RWPE2 (cell line): ENCODE data around the gene DHRS2.

Experiments used
- ATAC-seq: fragments of 200-7000 bp; cut with Tn5 transposase; 3 replicates; pipeline ENCODE4 v1.9.1; 2021; ENCODE audit warnings: low read depth
- DNase-seq: peaks from one replicate; pipeline ENCODE4 v3.0.0-alpha.2; 2020; ENCODE audit warnings: low spot score
- H3K27ac ChIP-seq: fragments of 450-650 bp; 2 replicates; pipeline ENCODE4 v1.5.1; 2017; ENCODE audit warnings: mild to moderate bottlenecking; ENCODE audit not compliant: poor library complexity, severe bottlenecking
- H3K27me3 ChIP-seq: fragments of 250-450 bp; sonication (Bioruptor Pico); 2 replicates; pipeline ENCODE4 v1.5.1; 2021; ENCODE audit warnings: mild to moderate bottlenecking, moderate library complexity; ENCODE audit not compliant: insufficient read depth, poor library complexity, severe bottlenecking
- H3K36me3 ChIP-seq: fragments of 250-450 bp; sonication (Bioruptor Pico); 2 replicates; pipeline ENCODE4 v1.5.1; 2020; ENCODE audit warnings: low read depth, mild to moderate bottlenecking, moderate library complexity
- H3K4me1 ChIP-seq: fragments of 250-450 bp; sonication (Bioruptor Pico); 2 replicates; pipeline ENCODE4 v1.5.1; 2021; ENCODE audit warnings: mild to moderate bottlenecking, moderate library complexity; ENCODE audit not compliant: insufficient read depth, poor library complexity, severe bottlenecking
- H3K4me3 ChIP-seq: fragments of 250-450 bp; sonication (Bioruptor Pico); 2 replicates; pipeline ENCODE4 v1.5.1; 2021; ENCODE audit warnings: mild to moderate bottlenecking, moderate library complexity; ENCODE audit not compliant: severe bottlenecking
- H3K9me3 ChIP-seq: fragments of 250-450 bp; sonication (Bioruptor Pico); 2 replicates; pipeline ENCODE4 v1.5.1; 2021; ENCODE audit warnings: mild to moderate bottlenecking, moderate library complexity; ENCODE audit not compliant: severe bottlenecking
- CTCF ChIP-seq: fragments of 450-650 bp; IDR thresholded peaks from one replicate; pipeline ENCODE4 v1.5.1; 2017; ENCODE audit warnings: mild to moderate bottlenecking, moderate library complexity; ENCODE audit not compliant: poor library complexity, severe bottlenecking

DHRS2 gene

DNA sequence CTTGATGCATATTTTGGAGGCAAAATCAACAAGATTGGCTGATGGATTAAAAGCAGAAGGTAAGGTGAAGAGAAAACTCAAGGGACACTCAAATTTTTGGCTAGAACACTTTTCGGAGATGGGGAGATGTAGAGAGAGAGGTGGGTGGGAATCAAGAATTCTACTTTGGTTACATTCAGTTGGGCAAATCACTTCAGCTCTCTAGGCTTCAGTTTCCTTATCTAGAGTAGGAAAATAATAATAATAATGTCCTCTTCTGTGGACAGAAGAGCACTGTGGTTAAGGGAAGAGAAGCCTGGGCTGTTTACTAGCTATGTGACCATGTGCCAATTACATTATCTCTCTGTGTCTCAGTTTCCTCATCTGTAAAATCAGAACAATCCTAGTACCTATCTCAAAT is 23.4 kb upstream of the DHRS2 start:
- Histone ChIP-seq H3K27ac (no peak overlapping the region), H3K9me3 (no peaks in the 10 kb centered on the region), H3K27me3 (peaks cover 34% of the 10 kb centered on the region), H3K36me3 (no peaks in the 10 kb centered on the region), H3K4me1 (no peaks in the 10 kb centered on the region), H3K4me3 (no peak overlapping the region)
- no peak for TF ChIP-seq CTCF
- ATAC-seq (no peak), DNase-seq (no peak)

DNA sequence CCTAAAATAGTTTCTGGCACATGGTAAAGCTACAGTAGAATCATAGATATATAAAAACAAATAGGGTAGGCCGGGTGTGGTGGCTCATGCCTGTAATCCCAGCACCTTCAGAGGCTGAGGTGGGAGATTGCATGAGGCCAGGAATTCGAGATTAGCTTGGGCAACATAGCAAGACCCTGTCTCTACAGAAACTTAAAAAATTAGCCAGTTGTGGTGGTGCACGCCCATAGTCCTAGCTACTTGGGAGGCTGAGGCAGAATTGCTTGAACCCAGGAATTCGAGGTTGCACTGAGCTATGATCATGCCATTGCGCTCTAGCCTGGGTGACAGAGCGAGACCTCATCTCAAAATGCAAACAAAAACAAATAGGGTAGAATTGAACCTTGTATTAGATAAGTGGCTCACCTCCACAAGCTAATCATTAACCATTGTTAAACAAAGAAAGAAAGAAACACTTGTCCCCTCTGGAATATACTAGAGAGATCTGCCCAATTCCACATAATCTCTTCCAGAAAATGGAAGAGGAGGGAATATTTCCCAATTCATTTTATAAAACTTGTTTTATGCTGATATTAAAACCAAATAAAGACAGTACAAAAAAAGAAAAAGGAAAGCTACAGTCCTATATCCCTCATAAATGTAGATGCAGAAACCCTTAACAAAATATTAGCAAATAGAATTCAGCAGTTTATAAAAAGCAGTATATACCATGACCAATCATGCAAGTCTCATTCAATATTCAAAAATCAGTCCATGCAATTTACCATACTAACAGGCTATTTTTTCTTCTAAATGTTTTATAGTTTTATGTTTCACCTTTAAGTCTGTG is 22.7 kb upstream of the DHRS2 start:
- ATAC-seq (no peak), DNase-seq (no peak)
- Histone ChIP-seq H3K4me3 (no peak overlapping the region), H3K4me1 (no peaks in the 10 kb centered on the region), H3K27ac (no peak overlapping the region), H3K9me3 (no peaks in the 10 kb centered on the region), H3K36me3 (no peaks in the 10 kb centered on the region), H3K27me3 (peaks cover 34% of the 10 kb centered on the region)
- no peak for TF ChIP-seq CTCF

DNA sequence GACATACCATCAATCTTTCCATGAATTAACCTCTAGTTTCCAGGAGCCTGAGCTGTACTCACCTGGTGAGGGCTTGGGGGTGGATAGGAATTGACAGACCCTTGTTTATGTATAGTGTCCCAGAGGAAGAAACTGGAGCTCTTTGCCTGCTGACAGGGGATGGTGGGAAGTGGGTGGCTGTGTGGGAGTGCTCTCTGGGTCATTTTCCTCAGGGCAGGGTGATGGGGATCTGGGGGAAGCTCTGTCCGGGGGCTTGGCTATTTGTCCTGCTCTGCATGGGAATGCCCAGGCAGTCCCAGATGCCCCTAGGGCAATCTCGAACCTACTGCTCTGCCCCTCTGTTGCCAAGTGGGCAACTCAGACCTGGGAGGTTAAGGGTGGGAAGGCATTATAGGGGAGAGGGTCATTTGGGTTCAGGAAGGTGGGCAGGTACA is 21.8 kb upstream of the DHRS2 start:
- no peaks in the 10 kb centered on the region for H3K4me1 ChIP-seq
- H3K4me3 ChIP-seq = no peak overlapping the region
- no peak overlapping the region for H3K27ac ChIP-seq
- H3K36me3 ChIP-seq = no peaks in the 10 kb centered on the region
- no peaks in the 10 kb centered on the region for H3K9me3 ChIP-seq
- DNase-seq (no peak), ATAC-seq (no peak)
- peaks cover 34% of the 10 kb centered on the region for H3K27me3 ChIP-seq
- no peak for TF ChIP-seq CTCF

- Histone ChIP-seq H3K27ac (no peak overlapping the region), H3K36me3 (no peaks in the 10 kb centered on the region), H3K9me3 (no peaks in the 10 kb centered on the region), H3K4me1 (no peaks in the 10 kb centered on the region), H3K4me3 (no peak overlapping the region), H3K27me3 (peaks cover 26% of the 10 kb centered on the region)
- no peak for ATAC-seq
- no peak for TF ChIP-seq CTCF
- no peak for DNase-seq
Measured at GRCh38 chr14:23615856-23616255, 20.3 kb upstream of the DHRS2 start.

- no peaks in the 10 kb centered on the region for H3K4me1 ChIP-seq
Measured at GRCh38 chr14:23617539-23617938, 18.6 kb upstream of the DHRS2 start.

More at GRCh38 chr14:23617539-23617938, 18.6 kb upstream of the DHRS2 start:
- Histone ChIP-seq H3K36me3 (no peaks in the 10 kb centered on the region), H3K9me3 (no peaks in the 10 kb centered on the region), H3K27me3 (peaks cover 14% of the 10 kb centered on the region), H3K4me3 (no peak overlapping the region), H3K27ac (no peak overlapping the region)
- no peak for TF ChIP-seq CTCF
- DNase-seq (no peak), ATAC-seq (no peak)
